GM18858 (cell line): ENCODE data around the gene TSPAN16.

Source experiments
- ATAC-seq: cut with Tn5 transposase; IDR thresholded peaks from one replicate; pipeline ENCODE4 v1.9.1; 2021; ENCODE audit not compliant: unreplicated experiment

TSPAN16 gene, protein sequence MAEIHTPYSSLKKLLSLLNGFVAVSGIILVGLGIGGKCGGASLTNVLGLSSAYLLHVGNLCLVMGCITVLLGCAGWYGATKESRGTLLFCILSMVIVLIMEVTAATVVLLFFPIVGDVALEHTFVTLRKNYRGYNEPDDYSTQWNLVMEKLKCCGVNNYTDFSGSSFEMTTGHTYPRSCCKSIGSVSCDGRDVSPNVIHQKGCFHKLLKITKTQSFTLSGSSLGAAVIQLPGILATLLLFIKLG

DNA sequence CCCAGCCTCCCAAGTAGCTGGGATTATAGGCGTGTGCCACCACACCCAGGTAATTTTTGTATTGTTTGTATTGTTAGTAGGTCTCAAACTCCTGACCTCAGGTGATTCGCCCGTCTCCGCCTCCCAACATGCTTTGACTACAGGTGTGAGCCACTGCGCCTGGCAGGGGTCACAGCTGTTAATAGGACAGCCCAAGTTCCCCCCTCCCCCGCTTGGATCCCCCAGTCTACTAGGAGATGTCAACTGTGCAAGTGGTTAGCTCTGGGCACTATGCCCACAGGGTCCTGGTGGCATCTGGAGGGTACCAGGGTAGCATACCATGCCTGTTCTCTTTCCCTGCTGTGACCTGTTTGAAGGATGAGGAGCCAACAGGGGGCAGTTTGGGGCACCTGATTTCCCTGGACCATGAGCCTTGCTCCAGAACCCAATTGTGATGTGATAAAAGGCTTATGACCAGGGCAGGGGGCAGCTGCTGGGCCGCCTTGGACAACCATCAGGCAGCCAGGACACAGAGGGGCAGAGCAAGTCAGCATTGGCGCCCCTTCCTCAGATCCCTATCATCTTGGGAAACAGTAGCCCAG lies at the start of gene TSPAN16:
Gene TSPAN16, plus strand, starts transcription at position 496 of the 581 bp plus-strand sequence. CDS start 138 bp downstream, outside the sequence.
- no peak for ATAC-seq

DNA sequence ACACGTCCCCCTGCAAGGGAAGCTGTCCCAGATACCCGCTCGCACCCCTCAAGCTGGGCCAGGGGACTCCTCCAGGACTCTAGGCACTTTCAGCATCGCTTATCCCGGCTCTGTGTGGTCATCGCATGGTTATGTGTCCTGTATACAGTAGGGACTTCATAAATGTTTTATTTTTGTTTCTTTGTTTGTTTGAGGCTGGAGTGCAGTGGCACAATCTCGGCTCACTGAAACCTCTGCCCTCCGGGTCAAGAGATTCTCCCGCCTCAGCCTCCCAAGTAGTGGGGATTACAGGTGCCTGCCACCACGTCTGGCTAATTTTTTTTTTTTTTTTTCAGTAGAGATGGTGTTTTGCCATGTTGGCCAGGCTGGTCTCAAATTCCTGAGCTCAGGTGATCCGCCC lies 49.0 kb upstream of the TSPAN16 start:
- ATAC-seq: no peak

DNA sequence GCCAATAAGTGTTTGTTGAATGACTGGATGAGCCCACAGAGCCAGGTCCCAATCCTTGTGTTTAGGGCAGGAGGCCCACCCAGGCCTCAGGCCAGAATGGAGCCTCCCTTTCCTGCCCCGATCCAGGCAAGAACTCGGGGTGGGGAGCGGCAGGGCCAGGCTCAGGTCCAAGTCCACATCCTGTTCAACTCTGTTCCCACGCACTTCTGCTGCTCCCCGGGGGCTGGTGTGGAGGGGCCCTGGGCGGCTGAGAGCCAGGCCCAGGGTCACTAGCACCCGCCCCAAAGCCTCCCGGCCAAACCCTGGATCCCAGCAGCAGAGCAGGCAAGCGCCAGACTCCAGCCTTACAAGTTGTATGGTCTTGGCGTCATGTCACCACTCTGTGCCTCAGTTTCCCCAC lies 48.6 kb upstream of the TSPAN16 start:
- no peak for ATAC-seq

DNA sequence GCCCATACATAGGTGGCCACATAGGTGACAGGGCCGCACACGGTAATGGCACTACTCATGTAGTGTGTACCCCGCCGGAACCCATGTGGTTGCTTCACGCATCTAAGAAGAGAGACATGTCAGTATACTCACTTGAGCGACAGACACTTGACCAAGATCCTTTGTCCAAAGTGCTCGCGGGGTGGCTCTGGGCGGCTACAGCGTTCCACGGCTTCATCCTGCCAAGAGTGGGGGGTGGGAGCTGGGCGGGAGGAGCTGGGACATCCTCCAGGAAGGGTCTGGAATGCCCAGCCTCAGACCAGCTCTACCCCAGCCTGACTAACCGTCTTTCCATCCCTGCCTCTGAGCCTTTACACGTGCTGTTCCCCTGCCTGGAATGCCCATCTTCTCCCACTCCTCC lies 48.0 kb upstream of the TSPAN16 start:
- no peak for ATAC-seq

DNA sequence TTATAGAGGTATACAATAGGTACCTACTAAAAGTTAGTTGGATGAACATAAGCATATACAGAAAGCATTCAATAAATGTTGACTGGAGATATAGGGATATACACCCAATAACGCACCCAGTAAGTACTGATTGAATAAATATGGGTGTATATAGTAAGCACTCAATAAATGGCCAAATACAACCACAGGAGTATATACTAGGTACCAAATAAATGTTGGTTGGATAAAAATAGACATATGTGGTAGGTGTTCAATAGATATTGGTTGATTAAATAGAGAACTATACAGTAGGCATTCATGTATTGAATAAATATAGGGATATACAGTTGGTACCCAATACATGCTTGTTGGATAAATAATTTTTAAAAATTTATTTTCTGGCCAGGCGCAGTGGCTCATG lies 47.1 kb upstream of the TSPAN16 start:
- ATAC-seq: no peak

DNA sequence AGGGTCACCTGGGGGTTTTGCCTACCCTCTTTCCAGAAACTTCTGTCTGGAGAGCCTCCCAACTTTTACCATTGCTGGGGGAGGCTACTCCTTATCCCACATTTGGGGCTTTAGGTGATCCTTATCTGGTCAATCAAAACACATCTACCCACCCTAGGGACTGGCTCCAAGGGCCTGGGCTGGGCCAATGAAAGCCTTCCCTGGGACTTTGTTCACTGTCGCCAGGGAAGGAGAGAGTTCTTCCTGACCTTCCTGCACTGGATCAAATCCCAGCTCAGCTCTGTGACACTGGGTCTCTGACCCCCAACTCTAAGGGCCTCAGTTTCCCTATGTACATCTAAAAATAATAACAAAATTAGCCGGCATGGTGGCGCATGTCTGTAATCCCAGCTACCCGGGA lies 44.7 kb upstream of the TSPAN16 start:
- ATAC-seq: no peak

DNA sequence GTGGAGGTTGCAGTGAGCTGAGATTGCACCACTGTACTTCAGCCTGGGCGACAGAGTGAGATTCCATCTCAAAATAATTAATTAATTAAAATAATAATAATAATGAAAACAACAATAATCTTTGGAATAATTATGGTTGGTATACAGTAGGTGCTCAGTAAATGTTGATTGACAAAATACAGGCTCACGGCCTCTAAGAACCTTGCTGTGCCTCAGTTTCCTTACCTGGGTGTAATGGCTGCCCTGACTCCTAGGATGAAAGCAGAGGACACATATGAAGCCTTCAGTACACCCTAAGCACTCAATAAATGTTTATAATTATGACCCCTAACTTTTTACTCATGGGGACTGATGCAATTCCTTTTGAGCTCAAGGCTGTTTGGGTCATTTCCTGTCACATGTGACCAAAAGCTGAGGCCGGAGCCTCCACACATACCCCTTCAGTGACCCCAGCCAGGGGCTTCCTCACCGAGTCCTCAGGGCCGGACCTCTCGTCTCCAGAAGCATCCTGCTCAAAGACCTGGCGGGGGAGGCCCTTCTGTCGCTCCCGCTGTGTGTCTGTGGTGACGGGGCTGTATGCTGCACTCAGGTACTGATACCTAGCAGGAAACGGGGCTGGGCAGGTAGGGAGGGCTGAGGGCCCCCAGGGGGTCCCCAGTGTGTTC lies 44.2 kb upstream of the TSPAN16 start:
- no peak for ATAC-seq

DNA sequence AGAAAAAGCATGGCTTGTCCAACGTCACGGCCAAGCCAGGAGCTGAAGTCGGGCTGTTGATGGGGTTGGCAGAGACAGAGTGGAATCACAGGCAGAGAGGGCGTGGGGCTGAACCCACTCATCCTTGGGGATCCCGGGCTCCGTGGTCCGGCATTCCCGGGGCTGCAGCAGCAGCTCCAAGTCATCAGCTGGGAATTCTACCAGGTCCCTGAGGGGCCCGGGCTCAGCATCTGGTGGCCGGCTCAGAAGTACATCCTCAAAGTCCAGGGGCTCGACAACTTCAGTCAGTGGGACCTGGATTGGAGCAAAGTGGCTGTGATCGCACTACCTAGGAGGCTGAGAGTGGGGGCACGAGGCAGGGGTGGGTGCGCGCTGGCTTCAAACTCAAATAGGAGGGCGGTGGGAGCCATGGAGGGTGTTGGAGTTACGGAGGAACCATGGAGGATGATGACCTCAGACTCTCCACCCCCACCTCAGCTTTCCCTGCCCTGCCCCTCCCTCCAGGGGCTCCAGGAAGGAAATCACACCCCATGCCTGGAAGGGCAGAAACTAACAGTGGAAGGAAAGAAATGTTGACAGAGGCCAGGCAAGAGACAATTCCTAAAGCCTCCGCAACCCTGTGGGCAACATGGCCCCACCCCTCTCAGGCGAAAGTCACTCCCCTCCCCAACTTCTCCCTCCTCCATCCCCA lies 43.1 kb upstream of the TSPAN16 start:
- ATAC-seq: no peak

DNA sequence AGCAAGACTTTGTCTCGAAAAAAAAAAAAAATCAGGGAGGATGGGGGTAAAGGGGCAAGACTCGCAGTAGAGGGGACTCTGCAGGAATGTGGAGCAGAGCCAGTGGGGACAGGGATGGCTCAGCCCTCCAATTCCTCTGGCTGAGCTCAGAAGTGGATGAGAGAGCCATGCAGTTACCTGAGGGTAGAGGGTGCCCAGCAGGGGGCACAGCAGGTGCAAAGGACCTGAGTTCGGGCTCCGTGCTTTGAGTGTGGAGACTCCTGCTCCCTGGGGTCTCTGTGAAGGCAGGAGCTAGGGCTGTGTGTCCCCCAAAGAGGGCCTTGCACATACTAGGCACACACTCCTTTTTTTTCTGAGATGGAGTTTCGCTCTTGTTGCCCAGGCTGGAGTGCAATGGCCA lies 41.3 kb upstream of the TSPAN16 start:
- ATAC-seq: no peak

DNA sequence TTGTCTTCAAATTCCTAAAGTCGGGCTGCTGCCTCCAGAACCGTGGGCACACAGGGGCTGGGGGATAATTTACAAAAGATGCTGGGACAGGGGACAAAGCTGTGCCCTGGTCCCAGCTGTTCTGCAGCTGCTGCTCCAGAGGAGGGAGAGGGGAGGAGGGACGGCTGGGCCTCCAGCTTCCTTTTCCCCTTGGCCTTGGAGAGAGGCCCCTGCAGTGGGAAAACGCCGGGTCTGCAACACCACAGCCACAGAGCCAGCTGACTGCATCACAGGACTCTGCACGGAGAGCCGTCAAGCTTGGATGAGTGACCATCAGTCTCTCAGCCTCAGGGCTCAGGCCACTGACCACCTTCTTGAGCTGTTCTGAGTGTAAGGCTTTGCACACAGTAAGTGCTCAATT lies 39.8 kb upstream of the TSPAN16 start:
- ATAC-seq: no peak

DNA sequence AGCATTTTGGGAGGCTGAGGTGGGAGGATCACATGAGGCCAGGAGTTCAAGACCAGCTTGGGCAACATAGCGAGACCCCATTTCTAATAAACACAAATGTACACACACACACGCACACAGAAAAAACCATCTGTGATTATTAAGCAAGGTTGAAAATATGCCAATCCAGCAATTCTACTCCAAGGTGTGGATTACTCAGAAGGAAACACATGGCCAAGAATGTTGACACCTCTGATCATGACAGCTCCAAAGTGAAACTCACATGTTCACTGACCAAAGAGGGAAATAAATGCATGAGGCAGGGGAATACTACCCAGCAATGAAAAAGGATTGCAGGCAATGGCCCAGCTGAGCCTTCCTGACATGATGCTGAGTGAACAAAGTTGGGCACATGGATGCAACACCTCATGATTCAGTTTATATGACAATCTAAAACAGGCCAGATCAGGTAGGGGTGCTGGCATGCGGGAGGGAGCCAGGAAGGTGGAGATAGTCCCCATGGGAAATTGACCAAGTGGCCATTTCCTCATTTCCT lies 38.0 kb upstream of the TSPAN16 start:
- ATAC-seq: no peak

DNA sequence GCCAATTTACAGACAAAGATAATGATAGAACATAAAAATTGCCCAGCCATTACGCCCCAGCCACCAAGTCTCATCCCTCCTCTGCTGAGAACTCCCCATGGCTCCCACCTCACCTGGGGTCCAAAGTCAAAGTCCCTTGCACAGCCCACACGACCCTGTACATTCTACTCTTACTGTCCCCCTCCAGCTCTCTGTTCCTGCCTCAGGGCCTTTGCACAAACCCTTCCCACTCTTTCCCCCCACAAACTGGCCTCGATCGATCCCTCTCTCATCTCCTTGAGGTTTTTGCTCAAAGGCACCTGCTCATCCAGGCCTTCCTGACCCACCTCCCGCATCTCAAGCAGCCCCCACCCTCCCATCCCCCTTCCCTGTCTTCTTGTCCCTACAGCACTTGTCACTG lies 35.0 kb upstream of the TSPAN16 start:
- ATAC-seq: no peak

DNA sequence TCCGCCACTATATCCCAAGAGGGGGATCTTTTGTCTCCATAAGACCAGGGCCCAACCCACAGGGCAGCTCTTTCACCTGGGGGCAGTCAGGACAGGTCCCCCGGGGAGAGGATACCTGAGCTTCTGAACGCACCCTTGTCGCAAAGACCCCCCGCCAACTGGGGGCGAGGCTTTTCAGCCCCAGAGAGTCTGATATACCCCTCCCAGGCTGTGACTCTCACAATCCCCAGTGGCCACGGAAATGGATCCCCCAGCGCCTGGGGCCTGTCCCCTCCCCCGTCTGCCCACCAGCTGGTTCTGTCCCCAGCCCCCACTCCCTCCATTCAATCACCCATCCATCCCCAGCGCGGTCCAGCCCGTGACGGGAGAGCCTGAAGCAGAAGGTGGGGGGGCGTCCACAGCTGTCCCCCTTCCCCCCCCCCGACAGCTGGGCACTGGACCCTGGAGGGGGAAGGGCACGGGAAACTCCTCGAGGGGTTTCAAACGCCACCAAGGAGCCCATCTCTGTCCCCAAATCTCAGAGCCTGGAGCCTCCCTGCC lies 34.5 kb upstream of the TSPAN16 start:
- no peak for ATAC-seq

DNA sequence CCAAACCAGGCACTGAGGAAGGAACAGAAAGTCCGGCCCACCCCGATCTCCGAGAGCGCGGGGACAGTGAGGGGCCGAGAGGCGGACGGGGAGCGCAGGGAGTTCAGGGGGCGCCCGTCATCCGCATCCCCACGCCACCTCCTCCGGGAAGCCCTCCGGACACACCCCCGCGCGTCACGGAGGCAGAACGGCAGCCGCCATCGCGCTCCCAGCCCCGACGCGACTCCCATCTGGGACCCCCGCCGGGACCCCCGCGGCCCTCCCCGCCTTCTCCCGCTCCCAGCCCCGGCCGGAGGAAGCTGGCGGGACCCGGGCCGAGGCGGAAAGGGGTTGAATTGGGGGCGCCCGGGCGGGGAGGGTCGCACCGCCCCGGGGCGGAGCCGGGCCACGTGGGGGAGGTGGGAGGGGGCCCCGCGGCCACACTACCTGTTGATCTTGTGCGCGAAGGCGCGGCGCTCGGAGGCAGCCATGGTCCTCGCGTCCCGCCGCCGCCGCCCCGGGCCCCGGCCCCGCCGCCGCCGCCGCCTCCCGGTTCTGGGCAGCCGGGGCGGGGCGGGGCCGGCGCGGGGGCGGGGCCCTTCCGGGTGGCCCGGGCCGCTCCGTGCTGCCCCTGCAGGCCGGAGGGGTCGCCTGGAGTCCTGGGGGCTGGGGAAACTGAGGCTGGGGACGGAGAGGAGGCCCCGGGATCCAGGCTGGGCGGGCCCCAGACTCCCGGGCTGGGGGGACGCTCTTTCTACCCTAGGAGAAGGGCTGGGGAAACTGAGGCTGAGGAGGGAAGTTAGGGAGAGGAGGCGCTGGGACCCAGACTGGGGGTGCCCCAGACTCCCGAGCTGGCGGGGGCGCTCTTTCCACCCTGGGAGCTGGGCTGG lies 33.8 kb upstream of the TSPAN16 start, which contains the start of gene DOCK6:
Gene DOCK6, minus strand, starts transcription at position 554 of the 869 bp plus-strand sequence. Its CDS starts 84 bp downstream, at position 470.
- no peak for ATAC-seq

DNA sequence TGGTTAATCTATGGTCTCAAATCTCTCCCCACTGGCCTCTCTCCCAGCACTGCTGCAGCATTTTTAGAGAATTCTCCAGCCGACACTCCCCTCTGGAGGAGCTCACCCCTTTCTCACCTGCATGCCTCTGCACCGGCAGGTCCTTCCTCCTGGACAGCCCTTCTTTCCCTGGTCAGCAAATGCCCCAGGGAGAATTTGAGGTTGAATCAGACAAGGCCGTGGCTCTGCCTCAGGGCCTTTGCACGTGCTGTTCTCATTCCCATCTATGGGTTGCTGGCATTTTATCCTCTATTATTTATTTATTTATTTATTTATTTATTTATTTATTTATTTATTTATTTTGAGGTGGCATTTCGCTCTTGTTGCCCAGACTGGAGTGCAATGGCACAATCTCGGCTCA lies 32.2 kb upstream of the TSPAN16 start:
- no peak for ATAC-seq

DNA sequence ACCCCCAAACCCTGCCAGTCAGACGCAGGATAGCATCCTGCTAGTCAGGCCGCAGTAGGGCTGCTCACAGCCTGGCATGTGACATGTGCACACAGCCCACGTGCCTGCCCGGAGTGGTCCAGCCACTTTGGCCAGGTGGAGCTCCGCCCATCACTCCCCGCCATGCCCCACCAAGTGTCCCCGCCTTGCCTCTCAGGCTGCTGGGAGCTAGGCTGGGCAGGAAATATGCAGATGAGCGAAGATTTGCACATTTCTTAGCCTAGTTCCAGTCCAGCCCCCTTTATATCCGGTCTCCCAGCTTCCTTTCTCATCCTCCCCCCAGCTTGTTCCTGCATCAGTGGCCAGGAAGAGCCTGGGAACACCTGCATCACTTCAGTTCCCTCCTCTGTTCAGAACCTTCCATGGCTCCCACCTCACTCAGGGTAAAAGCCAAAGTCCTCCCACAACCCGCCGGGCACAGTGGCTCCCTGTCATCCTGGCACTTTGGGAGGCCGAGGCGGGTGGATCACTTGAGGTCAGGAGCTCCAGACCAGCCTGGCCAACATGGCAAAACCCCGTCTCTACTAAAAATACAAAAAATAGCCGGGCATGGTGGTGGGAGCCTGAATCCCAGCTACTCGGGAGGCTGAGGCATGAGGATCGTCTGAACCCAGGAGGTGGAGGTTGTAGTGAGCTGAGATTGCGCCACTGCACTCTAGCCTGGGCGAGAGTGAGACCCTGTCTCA lies 31.3 kb upstream of the TSPAN16 start:
- ATAC-seq: no peak

DNA sequence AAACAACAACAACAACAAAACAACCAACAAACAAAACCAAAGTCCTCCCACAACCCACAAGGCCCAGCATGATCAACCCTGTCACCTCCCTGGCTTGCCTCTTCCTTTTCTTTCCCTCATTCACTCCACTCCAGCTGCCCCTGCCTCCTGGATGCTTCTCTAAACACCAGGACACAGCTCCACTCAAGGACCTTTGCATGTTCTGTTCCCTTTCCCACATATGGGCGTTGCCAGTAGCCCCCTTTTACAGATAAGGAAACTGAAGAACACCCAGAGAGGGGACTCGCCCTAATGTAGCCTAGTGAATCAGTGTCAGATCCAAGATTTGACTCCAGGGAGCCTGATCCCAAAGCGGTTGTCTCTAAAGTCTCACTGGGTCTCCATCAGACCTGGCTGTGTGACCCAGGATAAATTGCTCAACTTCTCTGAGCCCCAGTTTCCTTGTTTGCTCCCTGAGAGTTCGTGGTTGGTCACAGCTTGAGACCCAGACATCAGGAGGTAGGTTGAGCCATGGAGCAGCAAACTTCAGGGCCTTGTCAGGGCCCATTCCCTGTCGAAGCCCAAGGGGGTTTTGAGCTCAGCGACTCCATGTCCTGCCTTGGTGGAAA lies 30.7 kb upstream of the TSPAN16 start:
- ATAC-seq: no peak

DNA sequence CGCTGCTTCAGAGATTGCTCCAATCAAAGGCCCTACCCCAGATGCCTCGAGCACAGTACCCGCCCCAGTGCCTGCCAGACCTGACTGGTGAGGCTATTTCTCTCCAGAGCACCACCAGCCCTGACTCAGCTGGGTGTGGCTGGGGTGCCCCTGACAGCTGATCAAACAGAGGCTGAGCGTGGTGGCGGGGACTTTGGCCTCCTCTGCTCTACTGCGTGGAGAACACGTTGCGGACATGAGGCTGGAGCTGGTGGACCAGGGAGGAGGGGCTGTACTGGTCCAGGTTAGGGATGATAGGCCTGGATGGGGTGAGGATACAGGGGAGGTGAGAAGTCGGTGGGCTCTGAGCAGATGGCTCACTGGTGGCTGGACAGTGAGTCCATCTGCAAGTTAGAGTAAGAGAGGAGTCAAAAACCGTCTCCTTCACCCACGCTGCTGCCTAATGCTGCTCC lies 30.1 kb upstream of the TSPAN16 start:
- ATAC-seq: no peak
